ENCODE measurements around the gene AGPAT4. TPM values are rescaled to one million over a fixed set of nuclear protein-coding genes. Genes with fewer than 3 reads are reported as not detected.

The AGPAT4 gene
- total RNA-seq, 1 donor from 2014 or later: 8.3 TPM

DNA sequence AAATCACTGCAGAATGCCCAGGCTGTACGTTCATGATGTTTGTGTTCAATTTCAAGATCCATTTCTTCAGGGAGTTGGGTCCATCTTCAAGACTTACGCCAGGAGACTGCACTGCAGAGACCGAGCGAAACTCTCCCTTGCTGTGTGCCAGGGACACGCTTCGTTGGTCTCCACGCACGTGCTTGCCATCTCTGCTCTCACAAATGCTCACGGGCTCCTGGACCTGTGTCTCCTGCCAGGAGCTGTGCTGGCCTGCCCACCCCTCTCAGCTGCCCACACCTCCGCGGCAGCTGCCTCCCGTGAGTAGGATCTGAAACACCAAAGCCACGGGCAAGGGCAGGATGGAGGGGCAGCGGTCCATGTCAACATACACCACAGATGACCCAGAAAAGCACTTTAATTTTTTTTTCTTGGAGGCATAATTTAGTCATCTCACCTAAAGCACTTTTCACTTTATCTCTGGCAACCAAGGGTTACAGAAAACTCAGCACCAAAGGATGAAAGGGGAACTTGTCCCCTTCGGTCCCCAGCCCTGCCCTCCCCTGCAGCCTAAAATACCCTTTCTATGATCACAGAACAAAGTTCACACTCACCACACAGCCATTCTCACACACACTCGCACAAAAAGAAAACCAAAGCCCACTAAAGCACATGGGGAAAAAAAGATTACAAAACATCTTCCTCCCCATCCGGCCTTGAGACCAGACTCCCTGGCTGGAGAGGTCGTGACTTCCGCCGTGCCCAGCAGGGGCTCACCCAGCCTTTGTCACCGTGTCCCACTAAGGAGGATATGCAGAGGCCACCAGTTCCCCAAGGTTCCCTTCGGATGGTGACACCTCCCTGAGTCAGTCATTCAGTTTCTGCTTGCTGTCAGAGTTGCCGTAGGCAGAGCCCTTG is 137.9 kb downstream of the AGPAT4 start:
- no peaks in the 10 kb centered on the region for H3K4me1 Mint-ChIP-seq (ENCODE audit: unreplicated experiment)
- DNase-seq (ENCODE audit: extremely low spot score, unreplicated experiment): no peak
- no peak overlapping the region for H3K4me3 Mint-ChIP-seq (ENCODE audit: unreplicated experiment)
- peaks cover 7% of the 10 kb centered on the region for H3K36me3 Mint-ChIP-seq (ENCODE audit: unreplicated experiment)
- H3K27ac Mint-ChIP-seq (ENCODE audit: unreplicated experiment): no peak overlapping the region
- H3K9me3 Mint-ChIP-seq (ENCODE audit: unreplicated experiment): no peaks in the 10 kb centered on the region
- TF ChIP-seq, protein P1, sequence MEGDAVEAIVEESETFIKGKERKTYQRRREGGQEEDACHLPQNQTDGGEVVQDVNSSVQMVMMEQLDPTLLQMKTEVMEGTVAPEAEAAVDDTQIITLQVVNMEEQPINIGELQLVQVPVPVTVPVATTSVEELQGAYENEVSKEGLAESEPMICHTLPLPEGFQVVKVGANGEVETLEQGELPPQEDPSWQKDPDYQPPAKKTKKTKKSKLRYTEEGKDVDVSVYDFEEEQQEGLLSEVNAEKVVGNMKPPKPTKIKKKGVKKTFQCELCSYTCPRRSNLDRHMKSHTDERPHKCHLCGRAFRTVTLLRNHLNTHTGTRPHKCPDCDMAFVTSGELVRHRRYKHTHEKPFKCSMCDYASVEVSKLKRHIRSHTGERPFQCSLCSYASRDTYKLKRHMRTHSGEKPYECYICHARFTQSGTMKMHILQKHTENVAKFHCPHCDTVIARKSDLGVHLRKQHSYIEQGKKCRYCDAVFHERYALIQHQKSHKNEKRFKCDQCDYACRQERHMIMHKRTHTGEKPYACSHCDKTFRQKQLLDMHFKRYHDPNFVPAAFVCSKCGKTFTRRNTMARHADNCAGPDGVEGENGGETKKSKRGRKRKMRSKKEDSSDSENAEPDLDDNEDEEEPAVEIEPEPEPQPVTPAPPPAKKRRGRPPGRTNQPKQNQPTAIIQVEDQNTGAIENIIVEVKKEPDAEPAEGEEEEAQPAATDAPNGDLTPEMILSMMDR (IDR thresholded peaks at IDR 0.05): no peak
- H3K27me3 Mint-ChIP-seq (ENCODE audit: unreplicated experiment): no peaks in the 10 kb centered on the region

DNA sequence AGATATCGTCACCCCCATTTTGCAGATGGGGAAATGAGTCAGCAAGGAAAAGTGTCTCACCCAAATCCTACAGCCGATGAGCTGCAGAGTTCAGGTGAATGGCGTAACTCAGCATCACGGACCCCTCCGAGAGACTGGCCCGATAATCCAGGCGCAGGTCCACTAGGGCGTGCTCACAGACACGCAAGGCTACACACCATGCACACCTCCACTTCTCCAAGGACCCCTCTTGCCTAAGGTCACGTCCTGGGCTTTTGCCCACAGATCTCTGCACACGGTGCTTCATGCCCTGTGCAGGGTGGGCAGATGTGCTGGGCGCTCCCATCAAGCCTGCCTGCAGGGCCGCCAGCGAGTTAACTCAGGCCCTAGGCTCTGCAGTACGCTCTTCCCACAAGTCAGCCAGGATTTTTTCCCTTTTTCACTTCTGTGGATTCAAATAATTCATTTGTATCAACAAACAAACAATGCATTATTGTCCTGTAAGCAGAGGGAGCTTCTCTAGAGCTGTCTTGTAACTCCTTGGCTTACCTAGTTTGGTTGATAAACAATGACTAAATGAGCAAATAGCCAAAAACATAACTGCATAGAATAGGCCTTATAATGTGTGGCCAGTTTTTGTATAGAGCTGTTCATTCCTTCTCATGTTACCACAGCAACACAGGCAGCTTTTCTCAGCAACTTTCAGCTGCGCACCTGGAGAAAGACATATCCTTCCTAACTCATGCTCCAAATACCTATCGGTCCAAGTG is 139.1 kb downstream of the AGPAT4 start:
- Mint-ChIP-seq H3K4me1 (ENCODE audit: unreplicated experiment) (no peaks in the 10 kb centered on the region), H3K9me3 (ENCODE audit: unreplicated experiment) (no peaks in the 10 kb centered on the region), H3K4me3 (ENCODE audit: unreplicated experiment) (no peak overlapping the region), H3K27ac (ENCODE audit: unreplicated experiment) (no peak overlapping the region), H3K36me3 (ENCODE audit: unreplicated experiment) (peaks cover 13% of the 10 kb centered on the region), H3K27me3 (ENCODE audit: unreplicated experiment) (no peaks in the 10 kb centered on the region)
- no peak for DNase-seq (ENCODE audit: extremely low spot score, unreplicated experiment)
- TF ChIP-seq, protein P1 (IDR thresholded peaks at IDR 0.05): no peak

DNA sequence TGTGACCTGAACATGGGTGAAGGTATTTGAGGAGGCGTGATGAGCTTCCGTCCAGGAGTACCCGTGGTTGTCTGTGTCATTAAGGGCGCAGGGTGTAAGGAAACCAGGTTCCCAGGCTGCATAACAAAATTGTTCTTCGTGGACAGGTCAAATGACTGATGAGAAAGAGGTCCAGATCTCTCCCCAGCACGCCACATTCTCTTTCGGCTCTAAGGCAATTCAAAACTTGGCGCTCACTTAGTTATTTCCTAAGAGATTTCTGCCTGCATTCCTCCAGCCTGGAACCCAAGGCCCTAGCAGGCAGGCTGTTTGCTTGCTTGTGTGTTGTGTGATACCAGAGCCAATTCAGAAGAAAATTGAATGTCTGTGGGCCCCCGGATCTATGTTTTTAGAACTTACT is 139.9 kb downstream of the AGPAT4 start:
- Mint-ChIP-seq H3K36me3 (ENCODE audit: unreplicated experiment) (peaks cover 19% of the 10 kb centered on the region), H3K27me3 (ENCODE audit: unreplicated experiment) (no peaks in the 10 kb centered on the region), H3K27ac (ENCODE audit: unreplicated experiment) (no peak overlapping the region), H3K4me1 (ENCODE audit: unreplicated experiment) (no peaks in the 10 kb centered on the region), H3K4me3 (ENCODE audit: unreplicated experiment) (no peak overlapping the region), H3K9me3 (ENCODE audit: unreplicated experiment) (no peaks in the 10 kb centered on the region)
- TF ChIP-seq, protein P1 (IDR thresholded peaks at IDR 0.05): no peak
- no peak for DNase-seq (ENCODE audit: extremely low spot score, unreplicated experiment)

GRCh38 chr6:161132384-161132783 is 141.5 kb downstream of the AGPAT4 start:
- Mint-ChIP-seq H3K27ac (ENCODE audit: unreplicated experiment) (no peak overlapping the region), H3K36me3 (ENCODE audit: unreplicated experiment) (peaks cover 23% of the 10 kb centered on the region), H3K4me3 (ENCODE audit: unreplicated experiment) (no peak overlapping the region), H3K4me1 (ENCODE audit: unreplicated experiment) (no peaks in the 10 kb centered on the region), H3K27me3 (ENCODE audit: unreplicated experiment) (no peaks in the 10 kb centered on the region), H3K9me3 (ENCODE audit: unreplicated experiment) (no peaks in the 10 kb centered on the region)
- TF ChIP-seq, protein P1 (IDR thresholded peaks at IDR 0.05): no peak
- DNase-seq (ENCODE audit: extremely low spot score, unreplicated experiment): no peak

Measured in osteocyte (in vitro differentiated cells).